Neural cell (in vitro differentiated cells): Measurements from ENCODE around the gene IGF1R. TPM values are rescaled to one million over a fixed set of nuclear protein-coding genes. Genes with fewer than 3 reads are reported as not detected.

Experiments
- H2AFZ ChIP-seq: fragments of 200-600, 300-800 bp; sonication (generic), shearing (Covaris generic); 2 replicates; pipeline ENCODE4 v1.6.0; 2014; ENCODE audit warnings: low read depth, mild to moderate bottlenecking, antibody characterized with exemption, low read length, moderate library complexity
- H3F3A ChIP-seq: fragments of 200-600 bp; shearing (Covaris generic); 2 replicates; pipeline ENCODE4 v1.6.1; 2016; ENCODE audit warnings: mild to moderate bottlenecking, moderate library complexity, mixed read lengths, antibody characterized with exemption, low read length; ENCODE audit not compliant: insufficient read depth, poor library complexity, severe bottlenecking
- H3K27ac ChIP-seq: fragments of 200-600, 300-800 bp; sonication (generic), shearing (Covaris generic); 2 replicates; pipeline ENCODE4 v1.5.1; 2014; ENCODE audit warnings: mild to moderate bottlenecking, low read length, moderate library complexity
- H3K27me3 ChIP-seq: fragments of 300-800, 200-600 bp; sonication (generic), shearing (Covaris generic); 2 replicates; pipeline ENCODE4 v1.6.0; 2014; ENCODE audit warnings: mild to moderate bottlenecking, low read depth, low read length, moderate library complexity; ENCODE audit not compliant: insufficient read depth
- H3K36me3 ChIP-seq: fragments of 300-800, 200-600 bp; sonication (generic), shearing (Covaris generic); 2 replicates; pipeline ENCODE4 v1.5.1; 2014; ENCODE audit warnings: mild to moderate bottlenecking, antibody characterized with exemption, low read length, moderate library complexity; ENCODE audit not compliant: insufficient read depth
- H3K4me2 ChIP-seq: fragments of 300-800, 200-600 bp; sonication (generic), shearing (Covaris generic); 2 replicates; pipeline ENCODE4 v1.6.0; 2014; ENCODE audit warnings: mild to moderate bottlenecking, low read length
- H3K4me3 ChIP-seq: fragments of 300-800, 200-600 bp; sonication (generic), shearing (Covaris generic); 2 replicates; pipeline ENCODE4 v1.5.1; 2014; ENCODE audit warnings: mild to moderate bottlenecking, low read length, moderate library complexity
- H3K79me2 ChIP-seq: fragments of 200-600 bp; shearing (Covaris generic); replicated peaks from 2 replicates; pipeline ENCODE4 v1.6.0; 2014; ENCODE audit warnings: mild to moderate bottlenecking, low read length, moderate library complexity; ENCODE audit not compliant: insufficient read depth
- H3K9ac ChIP-seq: fragments of 300-800, 200-600 bp; sonication (generic), shearing (Covaris generic); 2 replicates; pipeline ENCODE4 v1.6.1; 2016; ENCODE audit warnings: mild to moderate bottlenecking, low read length, mixed read lengths
- H3K9me2 ChIP-seq: fragments of 200-600 bp; shearing (Covaris generic); 2 replicates; pipeline ENCODE4 v1.6.1; 2016; ENCODE audit warnings: mild to moderate bottlenecking, low read length, mixed read lengths; ENCODE audit not compliant: insufficient read depth
- H3K9me3 ChIP-seq: fragments of 200-600, 300-800 bp; sonication (generic), shearing (Covaris generic); 2 replicates; pipeline ENCODE4 v1.6.1; 2016; ENCODE audit warnings: mild to moderate bottlenecking, mixed run types, low read length, moderate library complexity, mixed read lengths
- H4K20me1 ChIP-seq: fragments of 200-600 bp; shearing (Covaris generic); 2 replicates; pipeline ENCODE4 v1.6.1; 2016; ENCODE audit warnings: mild to moderate bottlenecking, mixed run types; ENCODE audit not compliant: insufficient read depth
- CTCF ChIP-seq: fragments of 450-650 bp; IDR thresholded peaks from 2 replicates; pipeline ENCODE4 v1.5.1; 2014; ENCODE audit warnings: antibody characterized with exemption, mild to moderate bottlenecking, moderate library complexity; ENCODE audit not compliant: poor library complexity, severe bottlenecking
- EP300 ChIP-seq: fragments of 450-650 bp; conservative IDR thresholded peaks from 2 replicates; pipeline ENCODE4 v1.6.1; 2014; ENCODE audit warnings: antibody characterized with exemption, mild to moderate bottlenecking, moderate library complexity; ENCODE audit not compliant: poor library complexity, severe bottlenecking
- EZH2 ChIP-seq: fragments of 200-600, 300-800 bp; shearing (Covaris generic), sonication (generic); IDR thresholded peaks from 2 replicates; pipeline ENCODE4 v1.6.1; 2014; ENCODE audit warnings: antibody characterized with exemption, low read length, borderline replicate concordance, mild to moderate bottlenecking; ENCODE audit not compliant: insufficient read depth, poor library complexity, severe bottlenecking
- MXI1 ChIP-seq: fragments of 450-650 bp; conservative IDR thresholded peaks from 2 replicates; pipeline ENCODE4 v1.6.1; 2014; ENCODE audit warnings: antibody characterized with exemption, mild to moderate bottlenecking; ENCODE audit not compliant: poor library complexity, severe bottlenecking
- POLR2AphosphoS5 ChIP-seq: IDR thresholded peaks from 2 replicates; pipeline ENCODE4 v1.6.1; 2012
- RAD21 ChIP-seq: fragments of 450-650 bp; conservative IDR thresholded peaks from 2 replicates; pipeline ENCODE4 v1.6.1; 2014; ENCODE audit warnings: antibody characterized with exemption, mild to moderate bottlenecking, moderate library complexity
- REST ChIP-seq: IDR thresholded peaks from 2 replicates; pipeline ENCODE4 v1.6.1; 2012; ENCODE audit warnings: borderline replicate concordance
- SMC3 ChIP-seq: fragments of 450-650 bp; conservative IDR thresholded peaks from 2 replicates; pipeline ENCODE4 v1.6.1; 2014; ENCODE audit warnings: antibody characterized with exemption, mild to moderate bottlenecking, moderate library complexity; ENCODE audit not compliant: poor library complexity
- TAF1 ChIP-seq: IDR thresholded peaks from 2 replicates; pipeline ENCODE4 v1.6.1; 2012; ENCODE audit warnings: low read depth
- polyA plus RNA-seq: library from polyadenylated mRNA; depleted of rRNA; stranded (reverse); fragments of >200 nt; gene quantifications from 2 replicates; pipeline ENCODE4 v1.2.3, GENCODE V29; 2014

Gene IGF1R
- polyA plus RNA-seq, 1 donor from 2014 or later: 10.9 TPM

GRCh38 chr15:98994892-98995291, 346.6 kb downstream of the IGF1R start:
- TF ChIP-seq EZH2 (no peak), MXI1 (no peak), SMC3 (no peak), CTCF (no peak), EP300 (no peak), TAF1 (no peak), REST (no peak), POLR2AphosphoS5 (no peak), RAD21 (no peak)
- Histone ChIP-seq H3K36me3 (no peaks in the 10 kb centered on the region), H3K9me3 (no peaks in the 10 kb centered on the region), H3F3A (no peaks in the 10 kb centered on the region), H3K9me2 (no peaks in the 10 kb centered on the region), H3K4me3 (no peak overlapping the region), H3K27ac (no peak overlapping the region), H3K79me2 (no peaks in the 10 kb centered on the region), H3K9ac (no peak overlapping the region), H3K4me2 (no peak overlapping the region), H2AFZ (no peak overlapping the region), H3K27me3 (no peaks in the 10 kb centered on the region), H4K20me1 (no peaks in the 10 kb centered on the region)

GRCh38 chr15:98996169-98996568, 347.8 kb downstream of the IGF1R start:
- Histone ChIP-seq H3K27ac (no peak overlapping the region), H3K9ac (no peak overlapping the region), H3K36me3 (no peaks in the 10 kb centered on the region), H3F3A (no peaks in the 10 kb centered on the region), H3K79me2 (no peaks in the 10 kb centered on the region), H2AFZ (no peak overlapping the region), H3K9me2 (no peaks in the 10 kb centered on the region), H3K4me2 (no peak overlapping the region), H3K4me3 (no peak overlapping the region), H3K9me3 (no peaks in the 10 kb centered on the region), H3K27me3 (no peaks in the 10 kb centered on the region), H4K20me1 (no peaks in the 10 kb centered on the region)
- TF ChIP-seq CTCF: no peak
